Measurements from ENCODE around the gene RNU7-1. TPM values are rescaled to one million over a fixed set of nuclear protein-coding genes. Genes with fewer than 3 reads are reported as not detected.

RNU7-1 gene
- total and polyA plus RNA-seq, 10 of the 15 experiments (the other 5 are each of a cell fraction or from before 2014, with no cell fraction given), result not detected

DNA sequence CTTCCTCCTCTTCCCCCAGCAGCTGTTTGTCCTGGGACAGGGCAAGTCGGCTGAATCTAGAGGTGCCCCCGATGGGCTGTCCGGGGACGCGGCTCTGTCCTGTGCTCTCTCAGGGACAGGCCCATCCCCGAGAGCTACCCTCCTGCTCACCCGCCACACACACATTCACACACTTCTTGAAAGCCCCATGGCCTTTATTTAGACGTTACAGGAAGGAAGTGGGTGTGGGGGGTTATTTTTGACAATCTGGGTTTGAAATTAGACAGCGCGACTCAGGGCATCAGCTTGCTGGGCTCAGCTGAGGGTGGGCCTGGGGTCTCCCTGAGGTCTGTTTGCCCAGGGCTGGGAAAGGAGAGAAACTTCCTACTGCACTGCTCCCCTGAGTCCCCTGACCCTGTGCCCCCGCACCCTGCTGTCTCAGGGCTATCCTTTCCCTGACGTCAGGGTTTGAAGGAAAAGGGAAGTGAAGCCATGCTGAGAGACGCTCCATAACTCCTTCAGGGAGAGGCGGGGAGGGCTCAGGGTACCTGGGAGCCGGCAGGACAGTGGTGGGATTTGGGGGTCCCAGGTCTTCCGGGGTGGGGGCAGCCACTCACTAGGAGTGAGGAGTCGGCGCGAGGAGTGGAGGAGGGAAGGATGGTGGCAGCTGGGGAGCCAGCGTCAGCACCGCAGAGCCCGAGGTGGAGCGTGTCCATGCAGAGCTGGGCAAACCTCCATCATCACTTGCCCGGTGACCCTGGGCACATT is 15.6 kb downstream of the RNU7-1 start (continued):
- TF ChIP-seq CEBPB (IDR thresholded peaks at IDR 0.05; ENCODE audit: borderline replicate concordance in 1 of 2, low read depth in 2 of 2, low read length in 2 of 2), result no peak
- TF ChIP-seq, protein P1, sequence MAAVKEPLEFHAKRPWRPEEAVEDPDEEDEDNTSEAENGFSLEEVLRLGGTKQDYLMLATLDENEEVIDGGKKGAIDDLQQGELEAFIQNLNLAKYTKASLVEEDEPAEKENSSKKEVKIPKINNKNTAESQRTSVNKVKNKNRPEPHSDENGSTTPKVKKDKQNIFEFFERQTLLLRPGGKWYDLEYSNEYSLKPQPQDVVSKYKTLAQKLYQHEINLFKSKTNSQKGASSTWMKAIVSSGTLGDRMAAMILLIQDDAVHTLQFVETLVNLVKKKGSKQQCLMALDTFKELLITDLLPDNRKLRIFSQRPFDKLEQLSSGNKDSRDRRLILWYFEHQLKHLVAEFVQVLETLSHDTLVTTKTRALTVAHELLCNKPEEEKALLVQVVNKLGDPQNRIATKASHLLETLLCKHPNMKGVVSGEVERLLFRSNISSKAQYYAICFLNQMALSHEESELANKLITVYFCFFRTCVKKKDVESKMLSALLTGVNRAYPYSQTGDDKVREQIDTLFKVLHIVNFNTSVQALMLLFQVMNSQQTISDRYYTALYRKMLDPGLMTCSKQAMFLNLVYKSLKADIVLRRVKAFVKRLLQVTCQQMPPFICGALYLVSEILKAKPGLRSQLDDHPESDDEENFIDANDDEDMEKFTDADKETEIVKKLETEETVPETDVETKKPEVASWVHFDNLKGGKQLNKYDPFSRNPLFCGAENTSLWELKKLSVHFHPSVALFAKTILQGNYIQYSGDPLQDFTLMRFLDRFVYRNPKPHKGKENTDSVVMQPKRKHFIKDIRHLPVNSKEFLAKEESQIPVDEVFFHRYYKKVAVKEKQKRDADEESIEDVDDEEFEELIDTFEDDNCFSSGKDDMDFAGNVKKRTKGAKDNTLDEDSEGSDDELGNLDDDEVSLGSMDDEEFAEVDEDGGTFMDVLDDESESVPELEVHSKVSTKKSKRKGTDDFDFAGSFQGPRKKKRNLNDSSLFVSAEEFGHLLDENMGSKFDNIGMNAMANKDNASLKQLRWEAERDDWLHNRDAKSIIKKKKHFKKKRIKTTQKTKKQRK (IDR thresholded peaks at IDR 0.05; ENCODE audit: low read depth, low read length), result no peak
- TF ChIP-seq CHD1 (IDR thresholded peaks at IDR 0.05; ENCODE audit: low read depth, low read length), result no peak
- TF ChIP-seq BRCA1 (IDR thresholded peaks at IDR 0.05; ENCODE audit: low read depth, low read length), result no peak
- peak; percentile 88 to 91 for TF ChIP-seq BHLHE40 (IDR thresholded peaks at IDR 0.05; ENCODE audit: borderline replicate concordance in 1 of 2, low read depth in 2 of 2, low read length in 1 of 2)
- TF ChIP-seq ATF7 (IDR thresholded peaks at IDR 0.05; ENCODE audit: low read depth), result peak; percentile 97
- no peak; the same call in 1 of the 2 replicates for TF ChIP-seq SMC3 (IDR thresholded peaks at IDR 0.05; ENCODE audit: borderline replicate concordance, low read length)
- TF ChIP-seq, protein P2, sequence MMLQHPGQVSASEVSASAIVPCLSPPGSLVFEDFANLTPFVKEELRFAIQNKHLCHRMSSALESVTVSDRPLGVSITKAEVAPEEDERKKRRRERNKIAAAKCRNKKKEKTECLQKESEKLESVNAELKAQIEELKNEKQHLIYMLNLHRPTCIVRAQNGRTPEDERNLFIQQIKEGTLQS (IDR thresholded peaks at IDR 0.05; ENCODE audit: borderline replicate concordance, extremely low read depth, low read depth, low read length), result no peak
- TF ChIP-seq, protein P3, sequence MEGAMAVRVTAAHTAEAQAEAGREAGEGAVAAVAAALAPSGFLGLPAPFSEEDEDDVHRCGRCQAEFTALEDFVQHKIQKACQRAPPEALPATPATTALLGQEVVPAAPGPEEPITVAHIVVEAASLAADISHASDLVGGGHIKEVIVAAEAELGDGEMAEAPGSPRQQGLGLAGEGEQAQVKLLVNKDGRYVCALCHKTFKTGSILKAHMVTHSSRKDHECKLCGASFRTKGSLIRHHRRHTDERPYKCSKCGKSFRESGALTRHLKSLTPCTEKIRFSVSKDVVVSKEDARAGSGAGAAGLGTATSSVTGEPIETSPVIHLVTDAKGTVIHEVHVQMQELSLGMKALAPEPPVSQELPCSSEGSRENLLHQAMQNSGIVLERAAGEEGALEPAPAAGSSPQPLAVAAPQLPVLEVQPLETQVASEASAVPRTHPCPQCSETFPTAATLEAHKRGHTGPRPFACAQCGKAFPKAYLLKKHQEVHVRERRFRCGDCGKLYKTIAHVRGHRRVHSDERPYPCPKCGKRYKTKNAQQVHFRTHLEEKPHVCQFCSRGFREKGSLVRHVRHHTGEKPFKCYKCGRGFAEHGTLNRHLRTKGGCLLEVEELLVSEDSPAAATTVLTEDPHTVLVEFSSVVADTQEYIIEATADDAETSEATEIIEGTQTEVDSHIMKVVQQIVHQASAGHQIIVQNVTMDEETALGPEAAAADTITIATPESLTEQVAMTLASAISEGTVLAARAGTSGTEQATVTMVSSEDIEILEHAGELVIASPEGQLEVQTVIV (IDR thresholded peaks at IDR 0.05; ENCODE audit: borderline replicate concordance, partially characterized antibody), result no peak
- TF ChIP-seq NBN (IDR thresholded peaks at IDR 0.05), result peak; percentile 94
- TF ChIP-seq MTA3 (IDR thresholded peaks at IDR 0.05; ENCODE audit: borderline replicate concordance, low read length), result no peak
- TF ChIP-seq POU2F2 (IDR thresholded peaks at IDR 0.05; ENCODE audit: borderline replicate concordance, low read depth, low read length), result peak; percentile 87
- no peak for TF ChIP-seq SUPT20H (IDR thresholded peaks at IDR 0.05; ENCODE audit: borderline replicate concordance, control insufficient read depth, low read depth, low read length)
- TF ChIP-seq, protein P4, sequence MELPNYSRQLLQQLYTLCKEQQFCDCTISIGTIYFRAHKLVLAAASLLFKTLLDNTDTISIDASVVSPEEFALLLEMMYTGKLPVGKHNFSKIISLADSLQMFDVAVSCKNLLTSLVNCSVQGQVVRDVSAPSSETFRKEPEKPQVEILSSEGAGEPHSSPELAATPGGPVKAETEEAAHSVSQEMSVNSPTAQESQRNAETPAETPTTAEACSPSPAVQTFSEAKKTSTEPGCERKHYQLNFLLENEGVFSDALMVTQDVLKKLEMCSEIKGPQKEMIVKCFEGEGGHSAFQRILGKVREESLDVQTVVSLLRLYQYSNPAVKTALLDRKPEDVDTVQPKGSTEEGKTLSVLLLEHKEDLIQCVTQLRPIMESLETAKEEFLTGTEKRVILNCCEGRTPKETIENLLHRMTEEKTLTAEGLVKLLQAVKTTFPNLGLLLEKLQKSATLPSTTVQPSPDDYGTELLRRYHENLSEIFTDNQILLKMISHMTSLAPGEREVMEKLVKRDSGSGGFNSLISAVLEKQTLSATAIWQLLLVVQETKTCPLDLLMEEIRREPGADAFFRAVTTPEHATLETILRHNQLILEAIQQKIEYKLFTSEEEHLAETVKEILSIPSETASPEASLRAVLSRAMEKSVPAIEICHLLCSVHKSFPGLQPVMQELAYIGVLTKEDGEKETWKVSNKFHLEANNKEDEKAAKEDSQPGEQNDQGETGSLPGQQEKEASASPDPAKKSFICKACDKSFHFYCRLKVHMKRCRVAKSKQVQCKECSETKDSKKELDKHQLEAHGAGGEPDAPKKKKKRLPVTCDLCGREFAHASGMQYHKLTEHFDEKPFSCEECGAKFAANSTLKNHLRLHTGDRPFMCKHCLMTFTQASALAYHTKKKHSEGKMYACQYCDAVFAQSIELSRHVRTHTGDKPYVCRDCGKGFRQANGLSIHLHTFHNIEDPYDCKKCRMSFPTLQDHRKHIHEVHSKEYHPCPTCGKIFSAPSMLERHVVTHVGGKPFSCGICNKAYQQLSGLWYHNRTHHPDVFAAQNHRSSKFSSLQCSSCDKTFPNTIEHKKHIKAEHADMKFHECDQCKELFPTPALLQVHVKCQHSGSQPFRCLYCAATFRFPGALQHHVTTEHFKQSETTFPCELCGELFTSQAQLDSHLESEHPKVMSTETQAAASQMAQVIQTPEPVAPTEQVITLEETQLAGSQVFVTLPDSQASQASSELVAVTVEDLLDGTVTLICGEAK (IDR thresholded peaks at IDR 0.05; ENCODE audit: borderline replicate concordance), result peak; percentile 64; the same call in 1 of the 2 replicates
- TF ChIP-seq RAD21 (IDR thresholded peaks at IDR 0.05; ENCODE audit: insufficient read depth, low read depth, low read length), result peak; percentile 15; the same call in 1 of the 2 replicates
- TF ChIP-seq TCF7 (IDR thresholded peaks at IDR 0.05; ENCODE audit: borderline replicate concordance), result no peak
- TF ChIP-seq POLR2A (IDR thresholded peaks at IDR 0.05; ENCODE audit: low read depth, low read length), result no peak
- peak; percentile 99 for TF ChIP-seq IKZF1 (conservative IDR thresholded peaks at IDR 0.05)
- peak; percentile 34; the same call in 1 of the 2 replicates for TF ChIP-seq LARP7 (IDR thresholded peaks at IDR 0.05)

Data from GM12878 (cell line).